ENCODE results near the gene NOBOX.
"Not testable (repeated sequence)": the region's sequence is repeated elsewhere in the genome, so short reads cannot be mapped to it uniquely, and the experiment has no call there.

GRCh38 chr7:144351667-144352066 lies 51.8 kb downstream of the NOBOX start:
- TF ChIP-seq CTCF, POLR2A (IDR thresholded peaks at IDR 0.05): not testable (repeated sequence)
